HG02678 (cell line): ENCODE measurements around the gene MTOR.

Experiments used
- ATAC-seq: cut with Tn5 transposase; IDR thresholded peaks from one replicate; pipeline ENCODE4 v1.9.1; 2021; ENCODE audit warnings: mild to moderate bottlenecking, moderate library complexity; ENCODE audit not compliant: unreplicated experiment

MTOR gene

GRCh38 chr1:11227106-11228077 lies 35.0 kb downstream of the MTOR start:
- peak; percentile 56 for ATAC-seq

- no peak for ATAC-seq
Measured at GRCh38 chr1:11216074-11216473, 46.3 kb downstream of the MTOR start.

GRCh38 chr1:11215381-11216005 lies 46.9 kb downstream of the MTOR start:
- no peak for ATAC-seq

GRCh38 chr1:11214698-11215380 lies 47.5 kb downstream of the MTOR start:
- no peak for ATAC-seq

- ATAC-seq: no peak
Measured at GRCh38 chr1:11211925-11212587, 50.3 kb downstream of the MTOR start.

GRCh38 chr1:11211461-11211860 lies 50.9 kb downstream of the MTOR start:
- no peak for ATAC-seq

- no peak for ATAC-seq
Measured at GRCh38 chr1:11207898-11208611, 54.3 kb downstream of the MTOR start.

- ATAC-seq: no peak
Measured at GRCh38 chr1:11204396-11205190, 57.8 kb downstream of the MTOR start.

- no peak for ATAC-seq
Measured at GRCh38 chr1:11198851-11199594, 63.3 kb downstream of the MTOR start.

GRCh38 chr1:11198257-11198656 lies 64.1 kb downstream of the MTOR start:
- no peak for ATAC-seq

- ATAC-seq: no peak
Measured at GRCh38 chr1:11197359-11197758, 65.0 kb downstream of the MTOR start.

- ATAC-seq: no peak
Measured at GRCh38 chr1:11196945-11197344, 65.4 kb downstream of the MTOR start.

GRCh38 chr1:11194407-11195176 lies 67.8 kb downstream of the MTOR start:
- no peak for ATAC-seq

- ATAC-seq: no peak
Measured at GRCh38 chr1:11193376-11193775, 69.0 kb downstream of the MTOR start.

GRCh38 chr1:11188858-11189451 lies 73.4 kb downstream of the MTOR start, which contains the start of gene ANGPTL7:
Gene ANGPTL7 (plus strand): TSS chr1:11189355. CDS start chr1:11189580, 225 bp downstream.
- no peak for ATAC-seq

- ATAC-seq: no peak
Measured at GRCh38 chr1:11188381-11188780, 74.0 kb downstream of the MTOR start.

- no peak for ATAC-seq
Measured at GRCh38 chr1:11187931-11188330, 74.4 kb downstream of the MTOR start.

- no peak for ATAC-seq
Measured at GRCh38 chr1:11187494-11187893, 74.9 kb downstream of the MTOR start.
